WERI-Rb-1 (cell line): Measurements from ENCODE around the gene RASA4B.

Experiments used
- DNase-seq: peaks from one replicate; pipeline ENCODE4 v3.0.0-alpha.2; 2020
- H3K27ac ChIP-seq: fragments of 250-450 bp; sonication (Bioruptor Pico); 2 replicates; pipeline ENCODE4 v1.5.1; 2020; ENCODE audit warnings: mild to moderate bottlenecking, moderate library complexity
- H3K27me3 ChIP-seq: fragments of 250-450 bp; sonication (Bioruptor Pico); 2 replicates; pipeline ENCODE4 v1.5.1; 2021; ENCODE audit warnings: mild to moderate bottlenecking, low read depth, moderate library complexity; ENCODE audit not compliant: insufficient read depth, severe bottlenecking
- H3K36me3 ChIP-seq: fragments of 250-450 bp; sonication (Bioruptor Pico); 2 replicates; pipeline ENCODE4 v1.5.1; 2020; ENCODE audit warnings: mild to moderate bottlenecking, moderate library complexity
- H3K4me3 ChIP-seq: 2 replicates; pipeline ENCODE4 v1.5.1; 2011; ENCODE audit warnings: low read depth, mild to moderate bottlenecking, control low read depth, low read length
- H3K9me3 ChIP-seq: fragments of 250-450 bp; sonication (Bioruptor Pico); 2 replicates; pipeline ENCODE4 v1.5.1; 2021; ENCODE audit warnings: mild to moderate bottlenecking, moderate library complexity; ENCODE audit not compliant: severe bottlenecking
- CTCF ChIP-seq: IDR thresholded peaks from 2 replicates; pipeline ENCODE4 v1.5.1; 2011; ENCODE audit warnings: low read depth, mild to moderate bottlenecking, control low read depth, inconsistent platforms, low read length

RASA4B gene

GRCh38 chr7:102468478-102469350 lies 48.9 kb downstream of the RASA4B start:
- TF ChIP-seq CTCF, result no peak
- Histone ChIP-seq H3K36me3 (peaks cover 53% of the 10 kb centered on the region), H3K27me3 (no peaks in the 10 kb centered on the region), H3K9me3 (no peaks in the 10 kb centered on the region), H3K27ac (no peak overlapping the region), H3K4me3 (no peak overlapping the region)
- DNase-seq, result peak; percentile 7

GRCh38 chr7:102467581-102468477 lies 49.7 kb downstream of the RASA4B start:
- TF ChIP-seq CTCF, result no peak
- H3K27ac ChIP-seq, result no peak overlapping the region
- no peak overlapping the region for H3K4me3 ChIP-seq
- no peak for DNase-seq
- no peaks in the 10 kb centered on the region for H3K9me3 ChIP-seq
- H3K27me3 ChIP-seq, result no peaks in the 10 kb centered on the region
- H3K36me3 ChIP-seq, result peaks cover 44% of the 10 kb centered on the region

GRCh38 chr7:102466097-102466496 lies 51.5 kb downstream of the RASA4B start:
- Histone ChIP-seq H3K9me3 (no peaks in the 10 kb centered on the region), H3K27me3 (no peaks in the 10 kb centered on the region), H3K36me3 (peaks cover 35% of the 10 kb centered on the region), H3K27ac (no peak overlapping the region), H3K4me3 (no peak overlapping the region)
- no peak for TF ChIP-seq CTCF
- DNase-seq, result no peak

GRCh38 chr7:102464577-102465280 lies 52.8 kb downstream of the RASA4B start, which contains the start of the genes ALKBH4 and LRWD1:
TSS of gene ALKBH4 (minus strand) at chr7:102464863. CDS start at chr7:102464836, 27 bp downstream.
TSS of gene LRWD1 (plus strand) at chr7:102464984. CDS start at chr7:102465081, 97 bp downstream.
- H3K27me3 ChIP-seq, result no peaks in the 10 kb centered on the region
- peak within 1 kb of the TSS; percentile 79 for H3K27ac ChIP-seq
- H3K4me3 ChIP-seq, result peak within 1 kb of the TSS; percentile 91
- DNase-seq, result peak; percentile 94
- no peaks in the 10 kb centered on the region for H3K9me3 ChIP-seq
- peak; percentile 29; the same call in 1 of the 2 replicates for TF ChIP-seq CTCF
- H3K36me3 ChIP-seq, result peaks cover 23% of the 10 kb centered on the region

- peak overlapping the region; percentile 91 for H3K4me3 ChIP-seq
- H3K27ac ChIP-seq, result peak overlapping the region; percentile 79
- DNase-seq, result no peak
- TF ChIP-seq CTCF, result no peak
- H3K36me3 ChIP-seq, result peaks cover 26% of the 10 kb centered on the region
- H3K27me3 ChIP-seq, result no peaks in the 10 kb centered on the region
- no peaks in the 10 kb centered on the region for H3K9me3 ChIP-seq
Observed at GRCh38 chr7:102463841-102464576, 53.6 kb downstream of the RASA4B start.
